Measurements from ENCODE around the gene SLC7A5.
"Not testable (repeated sequence)": the region's sequence is repeated elsewhere in the genome, so short reads cannot be mapped to it uniquely, and the experiment has no call there.

SLC7A5 gene

GRCh38 chr16:87868254-87869029, 865 bp downstream of the SLC7A5 start:
- peaks cover 20% of the 10 kb centered on the region for H3K4me1 ChIP-seq (ENCODE audit: insufficient read depth, low read length)
- peak overlapping the region; percentile 82 for H3K9ac ChIP-seq (ENCODE audit: low read depth, low read length)
- H3K27me3 ChIP-seq (ENCODE audit: insufficient read depth, low read length), result peaks cover 47% of the 10 kb centered on the region
- WGBS, result 1% methylated on average over 37 of the region's 37 CpGs
- peak overlapping the region; percentile 77 for H3K4me3 ChIP-seq (ENCODE audit: low read length)
- H3K9me3 ChIP-seq (ENCODE audit: insufficient read depth, low read depth, low read length); H3K27ac ChIP-seq (ENCODE audit: low read depth, low read length): not testable (repeated sequence)
- peaks cover 13% of the 10 kb centered on the region; the same call in 1 of the 2 replicates for H3K36me3 ChIP-seq (ENCODE audit: insufficient read depth, low read length)

- not testable (repeated sequence) for H3K9me3 ChIP-seq (ENCODE audit: insufficient read depth, low read depth, low read length); H3K9ac ChIP-seq (ENCODE audit: low read depth, low read length); H3K4me3 ChIP-seq (ENCODE audit: low read length); H3K27ac ChIP-seq (ENCODE audit: low read depth, low read length)
- peaks cover 19% of the 10 kb centered on the region; the same call in 1 of the 2 replicates for H3K36me3 ChIP-seq (ENCODE audit: insufficient read depth, low read length)
- H3K27me3 ChIP-seq (ENCODE audit: insufficient read depth, low read length), result peaks cover 54% of the 10 kb centered on the region
- 78% methylated on average over 16 of the region's 16 CpGs for WGBS
- H3K4me1 ChIP-seq (ENCODE audit: insufficient read depth, low read length), result peaks cover 11% of the 10 kb centered on the region
Measured at GRCh38 chr16:87865902-87866555, 3.3 kb downstream of the SLC7A5 start.

DNA sequence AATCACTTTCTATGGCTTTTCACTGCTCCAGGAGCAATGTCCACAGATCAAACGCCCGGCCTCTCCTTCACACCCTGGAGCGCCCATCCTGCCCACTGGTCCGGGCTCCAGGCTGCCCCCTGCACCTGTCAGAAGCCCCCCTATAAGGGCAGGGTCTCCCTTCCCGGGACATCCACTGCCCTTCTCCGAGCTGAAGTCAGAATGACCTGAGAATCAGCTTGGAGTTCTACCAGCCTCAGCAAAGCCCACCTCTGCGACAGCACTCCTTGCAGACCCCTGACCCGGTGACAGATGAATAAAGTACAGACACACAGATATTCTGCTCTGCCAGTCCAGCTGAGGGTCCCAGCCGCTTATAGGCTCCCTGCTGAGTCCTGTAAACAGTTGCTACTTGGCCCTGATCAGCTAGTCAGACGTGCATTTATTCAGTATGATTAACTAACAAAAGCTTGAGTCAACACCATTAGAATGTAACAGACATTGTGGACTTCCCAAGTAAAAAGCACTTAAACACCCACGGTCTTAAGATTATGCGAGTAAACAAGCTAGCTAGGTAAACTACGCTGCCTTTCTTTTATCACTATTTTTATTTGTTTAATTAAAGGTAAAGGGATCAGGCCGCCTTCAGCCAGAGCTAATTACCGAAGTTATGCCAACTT, 4.8 kb downstream of the SLC7A5 start:
- Histone ChIP-seq H3K27ac (ENCODE audit: low read depth, low read length) (no peak overlapping the region), H3K4me3 (ENCODE audit: low read length) (no peak overlapping the region), H3K27me3 (ENCODE audit: insufficient read depth, low read length) (peaks cover 50% of the 10 kb centered on the region), H3K4me1 (ENCODE audit: insufficient read depth, low read length) (peaks cover 2% of the 10 kb centered on the region; the same call in 1 of the 2 replicates), H3K9me3 (ENCODE audit: insufficient read depth, low read depth, low read length) (no peaks in the 10 kb centered on the region), H3K36me3 (ENCODE audit: insufficient read depth, low read length) (peaks cover 19% of the 10 kb centered on the region; the same call in 1 of the 2 replicates), H3K9ac (ENCODE audit: low read depth, low read length) (no peak overlapping the region)
- WGBS, result 56% methylated on average over 13 of the region's 15 CpGs

DNA sequence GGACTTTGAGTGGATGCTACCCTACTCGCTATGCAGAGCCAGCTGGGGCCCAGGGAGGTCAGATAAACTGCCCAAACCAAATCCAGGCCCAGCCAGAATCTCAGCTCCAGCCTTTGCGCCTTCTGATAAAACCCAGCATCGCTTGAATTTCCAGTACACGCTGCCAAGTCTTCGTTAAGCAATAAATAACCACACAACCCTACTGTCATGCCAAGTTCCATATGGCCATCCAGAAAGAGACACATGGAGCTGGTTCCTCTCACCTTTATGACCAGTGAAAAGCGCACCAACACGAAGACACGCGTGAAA, 6.0 kb downstream of the SLC7A5 start:
- peaks cover 42% of the 10 kb centered on the region for H3K27me3 ChIP-seq (ENCODE audit: insufficient read depth, low read length)
- H3K9me3 ChIP-seq (ENCODE audit: insufficient read depth, low read depth, low read length); H3K9ac ChIP-seq (ENCODE audit: low read depth, low read length); H3K27ac ChIP-seq (ENCODE audit: low read depth, low read length); H3K4me1 ChIP-seq (ENCODE audit: insufficient read depth, low read length); H3K4me3 ChIP-seq (ENCODE audit: low read length): not testable (repeated sequence)
- 92% methylated on average over 9 of the region's 9 CpGs for WGBS
- peaks cover 21% of the 10 kb centered on the region; the same call in 1 of the 2 replicates for H3K36me3 ChIP-seq (ENCODE audit: insufficient read depth, low read length)

- not testable (repeated sequence) for H3K27ac ChIP-seq (ENCODE audit: low read depth, low read length); H3K9ac ChIP-seq (ENCODE audit: low read depth, low read length); H3K9me3 ChIP-seq (ENCODE audit: insufficient read depth, low read depth, low read length); H3K4me1 ChIP-seq (ENCODE audit: insufficient read depth, low read length); H3K4me3 ChIP-seq (ENCODE audit: low read length)
- Histone ChIP-seq H3K27me3 (ENCODE audit: insufficient read depth, low read length) (peaks cover 37% of the 10 kb centered on the region), H3K36me3 (ENCODE audit: insufficient read depth, low read length) (peaks cover 24% of the 10 kb centered on the region; the same call in 1 of the 2 replicates)
- WGBS, result 92% methylated on average over 26 of the region's 26 CpGs
Measured at GRCh38 chr16:87862597-87863326, 6.5 kb downstream of the SLC7A5 start.

DNA sequence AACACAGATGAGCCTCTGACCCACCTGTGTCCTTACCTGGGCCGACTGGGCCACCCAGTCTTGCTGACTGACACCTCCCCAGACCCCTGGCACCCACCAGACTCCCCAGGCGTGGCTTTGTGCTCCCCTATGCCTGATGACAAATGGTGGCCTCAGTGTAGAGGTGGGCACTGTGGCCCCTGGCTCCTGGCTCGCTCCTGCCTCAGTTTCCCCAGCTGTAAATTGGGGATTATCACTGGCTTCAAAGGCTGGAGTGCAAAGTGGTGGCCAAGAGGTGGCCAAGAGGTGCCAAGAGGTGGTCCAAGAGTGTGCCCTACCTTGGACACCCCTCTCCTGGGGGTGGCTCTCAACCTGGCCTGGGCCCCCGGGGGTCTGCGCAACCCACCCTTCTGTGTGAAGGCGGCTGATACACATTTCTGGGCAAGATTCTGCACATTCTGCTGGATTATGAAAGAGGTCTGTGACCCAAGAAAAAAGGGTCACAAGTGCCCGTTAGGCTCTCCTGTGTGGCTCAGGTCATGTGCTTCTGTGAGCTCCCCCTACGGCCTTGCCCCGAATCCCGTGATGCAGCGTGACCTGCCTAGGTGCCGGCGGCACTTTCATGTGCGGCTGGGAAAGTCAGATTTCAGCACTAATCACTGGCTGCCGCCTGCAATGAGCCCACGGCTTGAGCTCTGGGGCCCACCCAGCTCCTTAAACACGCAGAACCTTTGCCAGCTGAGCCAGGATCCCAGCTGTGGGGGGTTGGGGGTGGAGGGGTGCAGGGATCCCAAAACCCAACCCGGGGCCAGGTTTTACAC, 7.8 kb downstream of the SLC7A5 start:
- Histone ChIP-seq H3K27me3 (ENCODE audit: insufficient read depth, low read length) (peaks cover 24% of the 10 kb centered on the region; the same call in 1 of the 2 replicates), H3K36me3 (ENCODE audit: insufficient read depth, low read length) (peaks cover 17% of the 10 kb centered on the region; the same call in 1 of the 2 replicates)
- H3K4me3 ChIP-seq (ENCODE audit: low read length); H3K27ac ChIP-seq (ENCODE audit: low read depth, low read length); H3K4me1 ChIP-seq (ENCODE audit: insufficient read depth, low read length); H3K9ac ChIP-seq (ENCODE audit: low read depth, low read length); H3K9me3 ChIP-seq (ENCODE audit: insufficient read depth, low read depth, low read length): not testable (repeated sequence)
- WGBS, result 95% methylated on average over 18 of the region's 18 CpGs

DNA sequence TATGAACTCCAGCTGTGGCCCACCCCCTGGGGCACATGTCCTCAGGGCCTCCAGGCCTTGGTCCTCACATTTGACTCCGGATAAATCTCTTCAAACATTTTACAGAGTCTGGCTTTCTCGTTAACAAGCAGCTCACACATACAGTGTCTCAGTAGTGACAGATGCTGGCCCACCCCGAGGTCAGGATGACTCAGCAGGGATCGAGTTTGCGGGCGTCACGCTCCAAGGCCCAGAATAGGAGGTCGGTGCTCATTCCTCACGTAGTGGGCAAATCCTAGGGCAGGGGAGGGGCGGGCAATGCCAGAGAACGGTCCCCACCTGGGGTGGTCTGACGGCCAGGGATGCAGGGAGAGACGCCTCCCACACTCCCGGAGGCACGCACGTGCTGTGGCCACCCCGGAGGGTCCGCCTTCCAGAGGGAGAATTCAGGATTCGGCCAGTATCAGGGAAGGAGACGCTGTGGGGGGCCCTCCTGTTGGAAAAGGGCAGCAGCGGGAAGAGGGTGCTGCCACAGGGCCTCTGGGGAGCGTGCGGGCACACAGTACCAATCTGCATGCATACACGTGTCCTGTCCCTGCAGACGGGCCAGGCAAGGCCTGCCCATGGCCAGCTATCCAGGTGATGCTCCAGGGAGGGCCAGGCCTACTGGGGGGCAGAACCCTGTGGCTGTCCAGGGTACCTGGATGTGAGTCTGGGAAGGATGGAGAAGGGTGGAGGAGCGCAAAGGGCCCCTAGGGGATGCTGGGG, 8.6 kb downstream of the SLC7A5 start:
- peaks cover 18% of the 10 kb centered on the region; the same call in 1 of the 2 replicates for H3K36me3 ChIP-seq (ENCODE audit: insufficient read depth, low read length)
- no peak overlapping the region for H3K9ac ChIP-seq (ENCODE audit: low read depth, low read length)
- 85% methylated on average over 26 of the region's 26 CpGs for WGBS
- peaks cover 2% of the 10 kb centered on the region; the same call in 1 of the 2 replicates for H3K4me1 ChIP-seq (ENCODE audit: insufficient read depth, low read length)
- peaks cover 17% of the 10 kb centered on the region; the same call in 1 of the 2 replicates for H3K27me3 ChIP-seq (ENCODE audit: insufficient read depth, low read length)
- H3K4me3 ChIP-seq (ENCODE audit: low read length), result no peak overlapping the region
- H3K27ac ChIP-seq (ENCODE audit: low read depth, low read length), result no peak overlapping the region
- H3K9me3 ChIP-seq (ENCODE audit: insufficient read depth, low read depth, low read length), result no peaks in the 10 kb centered on the region

DNA sequence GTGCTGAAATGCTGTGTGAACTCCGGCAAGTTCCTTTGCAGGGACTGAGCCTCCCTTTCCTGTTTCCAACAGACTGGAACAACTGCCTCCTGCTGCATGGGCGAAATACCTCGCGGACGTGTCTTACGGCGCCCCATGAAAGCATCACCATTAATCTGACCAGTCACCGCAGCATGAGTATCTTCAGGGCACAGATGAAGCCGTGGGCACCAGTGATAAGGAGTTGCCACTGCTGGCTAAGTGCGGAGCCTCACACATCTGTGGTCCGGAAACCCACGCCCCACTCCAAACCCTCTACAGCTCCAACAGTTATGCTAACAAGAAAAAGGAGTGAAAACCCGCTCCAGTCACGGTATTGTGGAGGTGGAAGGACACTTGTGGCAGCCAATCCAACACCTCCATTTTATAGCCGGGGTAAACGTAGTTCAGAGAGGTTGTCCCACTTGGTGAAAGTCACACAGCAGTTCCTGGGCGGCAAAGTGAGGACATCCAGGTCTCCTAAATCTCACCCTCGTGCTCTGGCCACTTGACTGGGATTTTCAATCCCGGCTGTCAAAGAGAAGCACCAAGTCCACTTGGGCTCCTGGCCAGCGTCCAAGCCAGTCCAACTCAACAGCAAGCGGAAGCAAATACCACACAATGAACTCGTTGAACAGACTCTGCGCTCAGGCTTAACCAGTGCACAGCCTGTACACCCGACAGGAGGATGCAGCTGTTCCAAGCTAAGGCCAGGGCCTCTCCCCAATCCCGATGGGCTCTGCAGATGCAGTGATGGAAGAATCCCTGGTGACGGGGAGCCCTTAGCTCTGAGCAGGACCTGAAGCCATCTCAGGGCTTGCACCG, 10.9 kb downstream of the SLC7A5 start:
- H3K9me3 ChIP-seq (ENCODE audit: insufficient read depth, low read depth, low read length); H3K4me1 ChIP-seq (ENCODE audit: insufficient read depth, low read length); H3K27ac ChIP-seq (ENCODE audit: low read depth, low read length); H3K9ac ChIP-seq (ENCODE audit: low read depth, low read length); H3K4me3 ChIP-seq (ENCODE audit: low read length); H3K27me3 ChIP-seq (ENCODE audit: insufficient read depth, low read length): not testable (repeated sequence)
- H3K36me3 ChIP-seq (ENCODE audit: insufficient read depth, low read length), result peaks cover 13% of the 10 kb centered on the region; the same call in 1 of the 2 replicates
- WGBS, result 94% methylated on average over 26 of the region's 27 CpGs

GRCh38 chr16:87856791-87857228, 12.5 kb downstream of the SLC7A5 start:
- Histone ChIP-seq H3K27me3 (ENCODE audit: insufficient read depth, low read length) (no peaks in the 10 kb centered on the region; the same call in 1 of the 2 replicates), H3K27ac (ENCODE audit: low read depth, low read length) (no peak overlapping the region), H3K9me3 (ENCODE audit: insufficient read depth, low read depth, low read length) (no peaks in the 10 kb centered on the region), H3K9ac (ENCODE audit: low read depth, low read length) (no peak overlapping the region), H3K4me3 (ENCODE audit: low read length) (no peak overlapping the region), H3K36me3 (ENCODE audit: insufficient read depth, low read length) (peaks cover 8% of the 10 kb centered on the region; the same call in 1 of the 2 replicates), H3K4me1 (ENCODE audit: insufficient read depth, low read length) (peaks cover 24% of the 10 kb centered on the region)
- WGBS, result 88% methylated on average over 15 of the region's 15 CpGs
